Spleen (tissue), 7 donors: ENCODE measurements around the gene PUS1.

ENCODE experiments used
- CTCF ChIP-seq, 11 experiments: fragments of 200-600 bp in 7 of 11; fragments of 450-650 bp in 4 of 11; sonication (generic) in 4 of 11; IDR thresholded peaks in 8 of 11; conservative IDR thresholded peaks in 3 of 11; 1 replicate in 7 of 11; 2 replicates in 4 of 11; pipeline versions ENCODE4 v1.4.0 to v1.8.0; 2016 to 2021; ENCODE audit warnings: antibody characterized with exemption in 11 of 11, inconsistent platforms in 4 of 11, mild to moderate bottlenecking in 1 of 11
- POLR2A ChIP-seq, 3 donors: fragments of 450-650 bp; IDR thresholded peaks; one replicate each; pipeline ENCODE4 v1.5.1; 2017; ENCODE audit warnings: antibody characterized with exemption in 3 of 3, mild to moderate bottlenecking in 1 of 3
- donor health status: DM: no; HTN: no; CAD: no; lungs with moderate emphysema.
- donor health status: DM: no; HTN: no; CAD: no.
- donor health status: DM: no; HTN: no; CAD: no.

DNA sequence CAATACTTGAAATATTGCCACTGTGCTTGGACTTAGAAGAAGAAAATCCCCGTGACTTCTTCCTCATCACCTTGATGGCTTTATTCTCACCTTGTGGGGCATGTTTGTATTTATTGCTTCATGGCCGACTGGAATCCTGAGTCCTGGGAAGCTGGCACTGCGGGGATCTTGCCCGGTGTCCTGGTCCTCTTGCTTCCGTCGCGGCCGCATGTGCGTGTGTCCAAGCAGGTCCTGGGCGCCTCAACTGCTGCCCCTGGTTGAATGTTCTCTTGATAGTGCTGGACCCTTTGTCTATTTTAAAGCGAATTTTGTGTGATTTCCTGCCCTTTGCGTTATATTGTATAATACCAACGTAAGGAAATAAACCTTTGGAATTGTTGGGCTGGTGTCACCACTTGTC lies 6.3 kb upstream of the PUS1 start:
- TF ChIP-seq CTCF (IDR thresholded peaks at IDR 0.05 in 8 of 11, conservative IDR thresholded peaks at IDR 0.05 in 3 of 11) (no peak), POLR2A (IDR thresholded peaks at IDR 0.05) (no peak)
